NT2/D1 (cell line): Measurements from ENCODE around the gene ANG.

Experiments used
- SUZ12 ChIP-seq: IDR thresholded peaks from 2 replicates; pipeline ENCODE4 v1.6.1; 2011; ENCODE audit not compliant: insufficient read length, insufficient read depth; ENCODE audit errors: extremely low read depth
- YY1 ChIP-seq: IDR thresholded peaks from 2 replicates; pipeline ENCODE4 v1.6.1; 2011; ENCODE audit not compliant: insufficient read length, insufficient read depth

DNA sequence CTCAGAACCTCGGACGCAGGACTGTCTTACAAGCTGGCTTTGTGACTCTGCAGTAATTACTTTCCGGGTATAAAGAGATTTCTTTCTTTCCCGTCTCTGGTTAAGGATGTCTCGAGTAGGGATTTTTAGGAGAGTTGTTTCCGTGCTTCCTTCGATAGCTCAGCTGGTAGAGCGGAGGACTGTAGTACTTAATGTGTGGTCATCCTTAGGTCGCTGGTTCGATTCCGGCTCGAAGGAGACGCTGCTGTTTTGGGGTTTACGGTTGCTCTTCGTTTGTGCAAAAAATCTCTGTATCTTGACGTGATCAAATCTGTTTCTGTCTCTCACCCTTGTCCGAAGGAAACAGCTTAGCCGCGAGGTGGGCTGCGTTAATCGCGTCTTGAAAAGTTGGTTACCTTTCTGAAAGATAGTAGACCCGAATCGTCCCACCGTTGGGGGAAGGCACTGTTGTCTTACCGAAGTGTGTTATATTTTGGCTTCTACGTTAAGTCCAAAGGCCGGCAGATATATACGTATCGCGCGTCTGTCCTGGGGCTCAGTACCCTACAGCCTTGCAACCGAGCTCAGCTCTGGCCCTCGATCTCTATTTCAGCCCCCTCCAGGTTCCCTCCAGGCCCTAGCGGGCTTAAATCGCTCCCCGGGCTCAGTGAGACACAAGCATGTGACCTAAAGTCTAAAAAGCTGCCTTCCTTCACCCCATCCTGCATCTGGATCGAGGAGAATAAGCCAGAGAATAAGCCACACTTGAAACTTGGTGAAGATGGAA is 5.3 kb upstream of the ANG start:
- no peak for TF ChIP-seq YY1
- TF ChIP-seq SUZ12, result no peak
